Vagina (tissue), 2 donors: Measurements from ENCODE around the gene AQP12A. TPM values are rescaled to one million over a fixed set of nuclear protein-coding genes. Genes with fewer than 3 reads are reported as not detected.

Experiments
- DNase-seq, 2 donors: peaks; one replicate each; pipeline ENCODE4 v3.0.0-alpha.2; 2017; ENCODE audit errors: extremely low spot score in 2 of 2
- H3K27ac ChIP-seq: fragments of 200-600 bp; sonication (generic); one replicate; pipeline ENCODE4 v1.5.1; 2019
- H3K27me3 ChIP-seq: fragments of 200-600 bp; sonication (generic); one replicate; pipeline ENCODE4 v1.5.1; 2019
- H3K36me3 ChIP-seq, 2 donors: fragments of 200-600 bp; sonication (generic); one replicate each; pipeline ENCODE4 v1.5.1; 2017 to 2019
- H3K4me1 ChIP-seq: fragments of 200-600 bp; sonication (generic); one replicate; pipeline ENCODE4 v1.5.1; 2019
- H3K4me3 ChIP-seq, 2 donors: fragments of 200-600 bp; sonication (generic); 1 replicate in 1 of 2; 2 replicates in 1 of 2; pipeline ENCODE4 v1.5.1; 2016 to 2019
- H3K9me3 ChIP-seq: fragments of 200-600 bp; sonication (generic); one replicate; pipeline ENCODE4 v1.5.1; 2019
- CTCF ChIP-seq, 3 experiments: fragments of 450-650 bp in 2 of 3; fragments of 200-600 bp in 1 of 3; sonication (generic) in 1 of 3; IDR thresholded peaks; one replicate each; pipeline ENCODE4 v1.5.1; 2017 to 2019; ENCODE audit warnings: antibody characterized with exemption in 3 of 3, mild to moderate bottlenecking in 2 of 3, moderate library complexity in 2 of 3
- POLR2A ChIP-seq, 2 donors: fragments of 450-650 bp; IDR thresholded peaks; one replicate each; pipeline ENCODE4 v1.6.1; 2017; ENCODE audit warnings: antibody characterized with exemption in 2 of 2, mild to moderate bottlenecking in 2 of 2, moderate library complexity in 2 of 2
- POLR2AphosphoS5 ChIP-seq, 2 donors: sonication (generic); formaldehyde crosslinking; IDR thresholded peaks; one replicate each; pipeline ENCODE4 v1.9.0; 2017; ENCODE audit warnings: antibody characterized with exemption in 2 of 2, mild to moderate bottlenecking in 2 of 2, low read depth in 1 of 2; ENCODE audit not compliant: insufficient read depth in 1 of 2
- intact Hi-C: fragments of 100-400 bp; cut with DNase I; formaldehyde crosslinking; loops from one replicate; pipeline ENCODE4 v1.15.1; 2023
- total RNA-seq: library from RNA; depleted of rRNA; stranded (reverse); fragments of >200 nt; gene quantifications from one replicate; pipeline ENCODE4 v1.2.3, GENCODE V29; 2016

The AQP12A gene
- total RNA-seq, 1 donor from 2014 or later, result not detected

GRCh38 chr2:240728361-240728760 is 36.7 kb downstream of the AQP12A start:
- DNase-seq, result no peak
- no peak overlapping the region for H3K4me3 ChIP-seq
- H3K27ac ChIP-seq, result no peak overlapping the region
- TF ChIP-seq POLR2AphosphoS5 (IDR thresholded peaks at IDR 0.05; ENCODE audit: insufficient read depth in 1 of 2, low read depth in 1 of 2), result no peak
- no peak for TF ChIP-seq CTCF (IDR thresholded peaks at IDR 0.05)
- no peak for TF ChIP-seq POLR2A (IDR thresholded peaks at IDR 0.05)
- intact Hi-C loops, result no loop called here
- H3K4me1 ChIP-seq, result no peaks in the 10 kb centered on the region
- no peaks in the 10 kb centered on the region for H3K27me3 ChIP-seq
- H3K36me3 ChIP-seq, result no peaks in the 10 kb centered on the region
- no peaks in the 10 kb centered on the region for H3K9me3 ChIP-seq

- intact Hi-C loops, result no loop called here
- Histone ChIP-seq H3K9me3 (no peaks in the 10 kb centered on the region), H3K4me3 (no peak overlapping the region), H3K27ac (no peak overlapping the region), H3K27me3 (no peaks in the 10 kb centered on the region), H3K36me3 (no peaks in the 10 kb centered on the region), H3K4me1 (no peaks in the 10 kb centered on the region)
- no peak for DNase-seq
- TF ChIP-seq CTCF (IDR thresholded peaks at IDR 0.05), result no peak
- TF ChIP-seq POLR2AphosphoS5 (IDR thresholded peaks at IDR 0.05; ENCODE audit: insufficient read depth in 1 of 2, low read depth in 1 of 2), result no peak
- TF ChIP-seq POLR2A (IDR thresholded peaks at IDR 0.05), result no peak
Measured at GRCh38 chr2:240728827-240729226, 37.2 kb downstream of the AQP12A start.

GRCh38 chr2:240730501-240731177 is 39.0 kb downstream of the AQP12A start:
- Histone ChIP-seq H3K36me3 (no peaks in the 10 kb centered on the region), H3K9me3 (no peaks in the 10 kb centered on the region), H3K4me1 (no peaks in the 10 kb centered on the region), H3K27ac (no peak overlapping the region), H3K4me3 (no peak overlapping the region), H3K27me3 (no peaks in the 10 kb centered on the region)
- TF ChIP-seq POLR2AphosphoS5 (IDR thresholded peaks at IDR 0.05; ENCODE audit: insufficient read depth in 1 of 2, low read depth in 1 of 2), result no peak
- no peak for TF ChIP-seq POLR2A (IDR thresholded peaks at IDR 0.05)
- TF ChIP-seq CTCF (IDR thresholded peaks at IDR 0.05), result no peak
- DNase-seq, result no peak
- intact Hi-C loops, result no loop called here

- no peaks in the 10 kb centered on the region for H3K27me3 ChIP-seq
- no peaks in the 10 kb centered on the region for H3K4me1 ChIP-seq
- no peak for DNase-seq
- intact Hi-C loops, result no loop called here
- no peak overlapping the region for H3K27ac ChIP-seq
- no peaks in the 10 kb centered on the region for H3K36me3 ChIP-seq
- H3K9me3 ChIP-seq, result no peaks in the 10 kb centered on the region
- no peak for TF ChIP-seq POLR2A (IDR thresholded peaks at IDR 0.05)
- TF ChIP-seq CTCF (IDR thresholded peaks at IDR 0.05), result no peak
- H3K4me3 ChIP-seq, result no peak overlapping the region
Measured at GRCh38 chr2:240731178-240731545, 39.5 kb downstream of the AQP12A start.

GRCh38 chr2:240732184-240732583 is 40.5 kb downstream of the AQP12A start:
- DNase-seq, result no peak
- intact Hi-C loops, result no loop called here
- H3K4me3 ChIP-seq, result no peak overlapping the region
- no peaks in the 10 kb centered on the region for H3K36me3 ChIP-seq
- no peak overlapping the region for H3K27ac ChIP-seq
- TF ChIP-seq POLR2AphosphoS5 (IDR thresholded peaks at IDR 0.05; ENCODE audit: insufficient read depth in 1 of 2, low read depth in 1 of 2), result no peak
- no peak for TF ChIP-seq CTCF (IDR thresholded peaks at IDR 0.05)
- no peak for TF ChIP-seq POLR2A (IDR thresholded peaks at IDR 0.05)
- H3K9me3 ChIP-seq, result no peaks in the 10 kb centered on the region
- H3K4me1 ChIP-seq, result no peaks in the 10 kb centered on the region
- H3K27me3 ChIP-seq, result no peaks in the 10 kb centered on the region
